ENCODE results near the gene RAB1A.

DNA sequence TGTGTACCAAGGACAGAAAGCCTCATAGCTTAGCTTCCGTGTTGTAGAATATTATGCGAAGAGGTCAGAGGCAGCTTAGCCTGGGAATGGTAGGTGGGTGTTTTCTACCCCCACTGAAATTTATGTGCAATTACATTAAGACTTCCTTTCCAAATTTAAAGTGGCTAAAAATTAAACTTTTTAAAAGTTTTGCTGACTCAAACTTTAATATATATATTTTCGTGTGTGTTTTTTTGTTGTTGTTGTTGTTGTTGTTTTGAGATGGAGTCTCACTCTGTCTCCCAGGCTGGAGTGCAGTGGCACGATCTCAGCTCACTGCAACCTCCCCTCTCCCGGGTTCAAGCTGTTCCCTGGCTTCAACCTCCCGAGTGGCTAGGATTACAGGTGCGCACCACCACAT is 4.3 kb upstream of the RAB1A start:
- TF ChIP-seq, protein P1, sequence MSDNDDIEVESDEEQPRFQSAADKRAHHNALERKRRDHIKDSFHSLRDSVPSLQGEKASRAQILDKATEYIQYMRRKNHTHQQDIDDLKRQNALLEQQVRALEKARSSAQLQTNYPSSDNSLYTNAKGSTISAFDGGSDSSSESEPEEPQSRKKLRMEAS (IDR thresholded peaks at IDR 0.05): no peak
- TF ChIP-seq YY1 (IDR thresholded peaks at IDR 0.05; ENCODE audit: low read depth) (no peak), TAF1 (IDR thresholded peaks at IDR 0.05; ENCODE audit: low read depth) (no peak), RAD21 (IDR thresholded peaks at IDR 0.05; ENCODE audit: low read depth) (no peak), EGR1 (IDR thresholded peaks at IDR 0.05) (no peak), CREB1 (IDR thresholded peaks at IDR 0.05; ENCODE audit: low read depth) (no peak), EP300 (IDR thresholded peaks at IDR 0.05; ENCODE audit: borderline replicate concordance) (no peak), ZBTB7A (IDR thresholded peaks at IDR 0.05; ENCODE audit: low read depth) (no peak), CEBPB (IDR thresholded peaks at IDR 0.05) (no peak), NFIC (IDR thresholded peaks at IDR 0.05) (no peak), TEAD4 (IDR thresholded peaks at IDR 0.05) (no peak), TCF12 (IDR thresholded peaks at IDR 0.05; ENCODE audit: low read depth) (no peak)
- TF ChIP-seq, protein P2, sequence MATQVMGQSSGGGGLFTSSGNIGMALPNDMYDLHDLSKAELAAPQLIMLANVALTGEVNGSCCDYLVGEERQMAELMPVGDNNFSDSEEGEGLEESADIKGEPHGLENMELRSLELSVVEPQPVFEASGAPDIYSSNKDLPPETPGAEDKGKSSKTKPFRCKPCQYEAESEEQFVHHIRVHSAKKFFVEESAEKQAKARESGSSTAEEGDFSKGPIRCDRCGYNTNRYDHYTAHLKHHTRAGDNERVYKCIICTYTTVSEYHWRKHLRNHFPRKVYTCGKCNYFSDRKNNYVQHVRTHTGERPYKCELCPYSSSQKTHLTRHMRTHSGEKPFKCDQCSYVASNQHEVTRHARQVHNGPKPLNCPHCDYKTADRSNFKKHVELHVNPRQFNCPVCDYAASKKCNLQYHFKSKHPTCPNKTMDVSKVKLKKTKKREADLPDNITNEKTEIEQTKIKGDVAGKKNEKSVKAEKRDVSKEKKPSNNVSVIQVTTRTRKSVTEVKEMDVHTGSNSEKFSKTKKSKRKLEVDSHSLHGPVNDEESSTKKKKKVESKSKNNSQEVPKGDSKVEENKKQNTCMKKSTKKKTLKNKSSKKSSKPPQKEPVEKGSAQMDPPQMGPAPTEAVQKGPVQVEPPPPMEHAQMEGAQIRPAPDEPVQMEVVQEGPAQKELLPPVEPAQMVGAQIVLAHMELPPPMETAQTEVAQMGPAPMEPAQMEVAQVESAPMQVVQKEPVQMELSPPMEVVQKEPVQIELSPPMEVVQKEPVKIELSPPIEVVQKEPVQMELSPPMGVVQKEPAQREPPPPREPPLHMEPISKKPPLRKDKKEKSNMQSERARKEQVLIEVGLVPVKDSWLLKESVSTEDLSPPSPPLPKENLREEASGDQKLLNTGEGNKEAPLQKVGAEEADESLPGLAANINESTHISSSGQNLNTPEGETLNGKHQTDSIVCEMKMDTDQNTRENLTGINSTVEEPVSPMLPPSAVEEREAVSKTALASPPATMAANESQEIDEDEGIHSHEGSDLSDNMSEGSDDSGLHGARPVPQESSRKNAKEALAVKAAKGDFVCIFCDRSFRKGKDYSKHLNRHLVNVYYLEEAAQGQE (IDR thresholded peaks at IDR 0.05; ENCODE audit: low read depth): no peak
- TF ChIP-seq, protein P3, sequence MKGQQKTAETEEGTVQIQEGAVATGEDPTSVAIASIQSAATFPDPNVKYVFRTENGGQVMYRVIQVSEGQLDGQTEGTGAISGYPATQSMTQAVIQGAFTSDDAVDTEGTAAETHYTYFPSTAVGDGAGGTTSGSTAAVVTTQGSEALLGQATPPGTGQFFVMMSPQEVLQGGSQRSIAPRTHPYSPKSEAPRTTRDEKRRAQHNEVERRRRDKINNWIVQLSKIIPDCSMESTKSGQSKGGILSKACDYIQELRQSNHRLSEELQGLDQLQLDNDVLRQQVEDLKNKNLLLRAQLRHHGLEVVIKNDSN (IDR thresholded peaks at IDR 0.05): no peak

All from Ishikawa (cell line).